HG02973 (cell line): Measurements from ENCODE around the gene ACSM3.
"Not testable (repeated sequence)": the region's sequence is repeated elsewhere in the genome, so short reads cannot be mapped to it uniquely, and the experiment has no call there.

Experiments
- ATAC-seq: cut with Tn5 transposase; IDR thresholded peaks from one replicate; pipeline ENCODE4 v1.9.1; 2021; ENCODE audit warnings: moderate library complexity; ENCODE audit not compliant: unreplicated experiment

The ACSM3 gene, protein sequence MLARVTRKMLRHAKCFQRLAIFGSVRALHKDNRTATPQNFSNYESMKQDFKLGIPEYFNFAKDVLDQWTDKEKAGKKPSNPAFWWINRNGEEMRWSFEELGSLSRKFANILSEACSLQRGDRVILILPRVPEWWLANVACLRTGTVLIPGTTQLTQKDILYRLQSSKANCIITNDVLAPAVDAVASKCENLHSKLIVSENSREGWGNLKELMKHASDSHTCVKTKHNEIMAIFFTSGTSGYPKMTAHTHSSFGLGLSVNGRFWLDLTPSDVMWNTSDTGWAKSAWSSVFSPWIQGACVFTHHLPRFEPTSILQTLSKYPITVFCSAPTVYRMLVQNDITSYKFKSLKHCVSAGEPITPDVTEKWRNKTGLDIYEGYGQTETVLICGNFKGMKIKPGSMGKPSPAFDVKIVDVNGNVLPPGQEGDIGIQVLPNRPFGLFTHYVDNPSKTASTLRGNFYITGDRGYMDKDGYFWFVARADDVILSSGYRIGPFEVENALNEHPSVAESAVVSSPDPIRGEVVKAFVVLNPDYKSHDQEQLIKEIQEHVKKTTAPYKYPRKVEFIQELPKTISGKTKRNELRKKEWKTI

DNA sequence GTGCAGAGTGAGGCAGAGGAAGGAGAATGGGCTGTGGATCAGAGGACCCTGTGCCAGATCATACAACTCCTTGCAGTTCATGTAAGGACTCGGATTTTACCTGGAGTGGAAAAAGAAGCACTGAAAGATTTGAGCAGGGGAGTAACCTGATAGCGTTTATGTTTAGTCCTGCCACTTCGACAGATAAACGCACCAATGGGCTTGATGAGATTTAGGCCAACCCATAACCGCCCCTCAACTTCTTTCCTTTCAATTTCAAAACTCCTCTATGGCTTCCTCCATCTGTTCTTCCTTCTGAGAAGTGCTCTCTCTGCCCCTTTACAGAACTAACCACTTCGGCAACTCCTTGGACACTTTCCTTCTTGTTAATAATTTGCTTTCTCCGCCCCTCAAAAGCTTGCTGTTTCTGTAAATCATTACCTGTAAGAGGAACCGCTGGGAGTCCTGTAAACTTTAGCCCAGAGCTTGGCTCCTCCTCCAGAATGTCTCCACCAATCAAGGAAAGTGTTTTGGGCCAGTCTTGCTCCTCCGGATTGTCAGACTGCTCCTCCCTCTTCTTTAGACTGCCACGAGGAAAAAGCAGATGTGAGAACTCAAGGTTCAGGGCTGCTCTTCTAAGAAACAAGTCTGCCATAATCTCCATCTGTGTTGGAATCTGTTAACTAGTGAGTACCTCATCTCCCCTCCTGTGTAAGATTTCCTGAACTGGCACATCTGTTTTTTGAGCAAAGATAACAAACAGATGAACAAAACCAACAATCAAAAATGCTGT lies at the start of gene ACSM3:
Gene ACSM3 (plus strand): TSS at position 554 of the 772 bp plus-strand sequence. CDS start 6,021 bp downstream, outside the sequence.
- ATAC-seq, result peak; percentile 98

DNA sequence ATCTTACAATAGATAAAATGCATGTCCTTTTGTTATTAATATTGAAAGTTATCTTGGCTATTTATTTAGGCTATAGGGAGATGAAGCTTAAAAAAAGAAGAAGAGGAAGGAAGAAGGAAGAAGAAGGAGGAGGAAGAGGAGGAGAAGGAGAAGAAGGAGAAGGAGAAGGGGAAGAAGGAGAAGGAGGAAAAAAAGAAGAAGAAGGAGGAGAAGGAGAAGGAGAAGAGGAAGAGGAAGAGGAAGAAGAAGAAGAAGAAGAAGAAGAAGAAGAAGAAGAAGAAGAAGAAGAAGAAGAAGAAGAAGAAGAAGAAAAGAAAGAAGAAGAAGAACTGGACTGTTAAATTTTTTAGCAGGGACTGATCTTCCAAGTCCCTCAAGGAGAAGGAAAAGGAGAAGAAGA lies 46.1 kb upstream of the ACSM3 start:
- not testable (repeated sequence) for ATAC-seq

DNA sequence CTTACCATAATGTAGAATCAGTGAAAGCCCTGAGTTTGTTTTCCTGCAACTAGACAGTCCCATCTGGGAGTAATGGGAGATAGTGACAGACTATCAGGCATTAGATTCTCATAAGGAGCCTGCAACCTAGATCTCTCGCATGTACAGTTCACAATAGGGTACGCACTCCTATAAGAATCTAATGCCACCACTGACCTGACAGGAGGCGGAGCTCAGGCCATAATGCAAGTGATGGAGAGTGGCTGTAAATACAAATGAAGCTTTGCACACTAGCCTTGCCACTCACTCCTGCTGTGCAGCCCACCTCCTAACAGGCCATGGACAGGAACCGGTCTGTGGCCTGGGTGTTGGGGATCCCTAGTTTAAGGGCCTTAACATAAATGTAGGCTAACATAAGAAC lies 43.6 kb upstream of the ACSM3 start:
- ATAC-seq, result no peak

DNA sequence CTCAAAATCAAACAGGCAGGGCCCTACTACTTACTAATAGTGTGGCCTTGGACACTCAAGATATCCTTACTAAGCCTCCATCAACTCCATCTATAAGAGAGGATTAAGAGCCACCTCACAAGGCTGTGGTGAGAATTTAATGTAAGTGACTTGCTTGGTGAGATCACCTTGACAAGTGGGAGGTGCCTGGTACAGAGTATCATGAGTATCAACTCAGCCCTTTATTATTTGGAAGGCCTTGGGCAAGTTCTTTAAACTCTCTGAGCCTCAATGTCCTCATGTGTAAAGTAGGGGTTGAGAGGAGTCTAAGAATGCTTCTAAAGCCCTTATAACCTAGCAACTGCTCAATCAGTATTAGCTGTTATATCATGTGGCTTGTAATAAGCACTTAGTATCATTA lies 37.2 kb upstream of the ACSM3 start:
- no peak for ATAC-seq

DNA sequence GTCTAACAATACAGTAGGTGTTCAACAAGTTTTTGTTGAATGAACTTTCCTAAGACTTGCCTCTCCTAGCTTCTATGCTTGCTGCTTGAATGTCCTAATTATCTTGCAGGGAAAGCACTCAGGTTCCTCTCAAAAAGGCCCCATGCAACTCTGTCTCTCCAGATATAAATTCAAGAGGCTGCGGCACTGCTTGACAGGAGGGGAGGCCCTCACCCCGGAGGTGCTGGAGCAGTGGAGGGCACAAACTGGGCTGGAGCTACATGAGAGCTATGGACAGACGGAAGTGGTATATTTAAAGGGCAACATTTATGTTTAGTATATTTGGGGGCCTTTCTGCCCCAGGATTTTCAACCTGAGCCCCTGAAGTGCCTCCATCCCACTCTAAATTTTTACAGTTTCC lies 36.6 kb upstream of the ACSM3 start:
- no peak for ATAC-seq

DNA sequence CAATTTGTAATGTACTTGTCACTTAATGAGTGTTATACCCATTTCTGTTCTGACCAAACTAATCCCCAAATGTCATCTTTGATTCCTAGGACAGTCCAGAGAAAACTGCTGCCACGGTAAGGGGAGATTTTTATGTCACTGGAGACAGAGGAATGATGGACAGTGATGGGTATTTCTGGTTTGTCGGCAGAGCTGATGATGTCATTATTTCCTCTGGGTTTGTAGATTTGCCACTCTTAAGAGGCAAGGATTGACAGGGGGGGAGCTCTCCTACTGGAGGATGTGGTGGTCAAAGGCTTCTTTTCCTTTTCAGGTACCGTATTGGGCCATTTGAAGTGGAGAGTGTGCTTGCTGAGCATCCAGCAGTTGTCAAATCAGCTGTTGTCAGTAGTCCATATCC lies 34.7 kb upstream of the ACSM3 start:
- ATAC-seq, result no peak

DNA sequence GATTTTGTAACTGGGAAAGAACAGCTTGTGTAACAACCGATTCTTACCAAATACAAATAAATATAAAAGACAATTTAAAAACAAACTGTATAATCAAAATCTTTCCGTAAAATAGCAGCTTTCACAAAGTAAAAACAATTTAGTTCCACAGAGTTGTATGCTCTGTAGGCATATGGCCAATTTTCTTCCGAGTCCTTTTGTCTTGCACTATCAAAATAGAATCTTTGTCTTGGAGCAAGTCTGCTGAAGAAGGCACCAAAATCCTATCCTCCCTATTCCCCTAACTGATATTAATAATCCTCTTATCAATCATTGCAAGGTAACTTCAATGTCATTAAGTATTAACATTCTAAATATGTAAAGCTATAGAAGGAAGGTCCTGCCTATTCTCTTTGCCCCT lies 29.8 kb upstream of the ACSM3 start:
- ATAC-seq, result no peak

DNA sequence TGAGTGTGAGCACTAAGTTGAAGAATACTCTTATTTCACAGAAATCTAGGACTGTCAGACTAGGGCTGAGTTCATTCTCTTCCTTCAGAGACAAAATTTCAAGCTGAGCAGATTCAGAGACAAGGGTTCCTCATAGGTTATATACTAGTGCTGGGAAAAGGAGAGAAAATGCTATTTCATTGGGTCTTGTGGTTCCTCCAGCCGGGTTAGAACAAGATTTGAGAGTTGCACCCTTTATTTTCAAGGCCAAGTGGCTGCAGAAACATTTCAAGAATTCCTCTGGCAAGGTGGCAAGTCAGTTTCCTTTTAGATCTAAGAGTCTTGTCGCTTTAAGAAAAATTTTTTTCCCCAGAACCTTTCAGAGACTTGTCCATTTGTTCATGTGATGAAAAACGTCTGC lies 29.0 kb upstream of the ACSM3 start:
- no peak for ATAC-seq

DNA sequence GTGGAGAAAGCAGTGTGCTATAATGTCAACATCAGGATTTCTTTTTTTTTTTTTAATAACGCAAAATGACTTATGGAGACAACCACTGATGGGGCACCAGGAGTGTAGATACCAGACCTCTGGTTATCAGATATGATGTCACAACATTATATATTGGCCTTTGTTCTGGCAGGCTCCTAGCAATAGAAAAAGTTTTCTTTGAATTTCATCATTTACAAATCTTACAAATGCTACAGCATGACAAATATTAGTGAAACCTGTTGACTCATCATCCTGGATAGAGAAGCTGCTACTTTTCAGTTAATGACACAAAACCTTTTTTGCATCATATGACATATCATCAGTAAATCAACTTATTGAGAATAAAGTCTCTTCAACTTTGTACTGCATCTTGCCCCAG lies 28.3 kb upstream of the ACSM3 start:
- no peak for ATAC-seq

DNA sequence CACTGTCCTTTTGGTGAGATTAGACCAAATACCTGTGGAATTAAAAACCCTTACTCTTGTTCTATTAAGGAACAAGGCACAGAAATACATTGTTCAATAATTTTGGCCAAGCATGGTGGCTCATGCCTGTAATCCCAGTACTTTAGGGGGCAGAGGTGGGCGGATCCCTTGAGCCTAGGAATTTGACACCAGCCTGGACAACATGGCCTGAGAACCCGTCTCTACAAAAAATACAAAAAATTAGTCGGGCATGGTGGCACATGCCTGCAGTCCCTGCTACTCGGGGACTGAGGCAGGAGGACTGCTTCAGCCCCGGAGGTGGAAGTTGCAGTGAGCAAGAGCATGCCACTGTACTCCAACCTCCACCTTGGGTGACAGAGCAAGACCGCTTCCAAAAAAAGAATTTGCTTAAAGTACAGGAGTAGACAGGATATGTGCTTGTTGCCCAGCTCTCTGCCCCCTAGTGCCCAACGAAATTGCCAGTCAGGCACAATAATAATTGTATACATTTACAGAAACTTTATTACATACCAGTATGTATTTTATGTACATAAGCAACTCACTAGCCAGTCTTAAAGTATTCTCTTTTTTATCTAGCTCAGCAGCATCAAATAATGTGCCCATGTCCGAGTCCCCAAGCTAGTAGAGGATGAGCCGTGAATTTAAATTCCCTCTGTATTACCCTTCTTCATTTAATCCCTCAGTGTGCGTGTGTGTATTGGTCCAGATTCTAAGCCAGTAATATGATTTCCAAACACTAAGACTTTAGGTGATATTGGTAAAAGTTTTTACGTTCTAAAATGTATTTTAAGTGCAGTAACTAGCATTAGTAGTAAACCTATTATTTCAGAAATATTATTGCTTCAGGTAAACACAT lies 23.6 kb upstream of the ACSM3 start:
- ATAC-seq, result no peak

DNA sequence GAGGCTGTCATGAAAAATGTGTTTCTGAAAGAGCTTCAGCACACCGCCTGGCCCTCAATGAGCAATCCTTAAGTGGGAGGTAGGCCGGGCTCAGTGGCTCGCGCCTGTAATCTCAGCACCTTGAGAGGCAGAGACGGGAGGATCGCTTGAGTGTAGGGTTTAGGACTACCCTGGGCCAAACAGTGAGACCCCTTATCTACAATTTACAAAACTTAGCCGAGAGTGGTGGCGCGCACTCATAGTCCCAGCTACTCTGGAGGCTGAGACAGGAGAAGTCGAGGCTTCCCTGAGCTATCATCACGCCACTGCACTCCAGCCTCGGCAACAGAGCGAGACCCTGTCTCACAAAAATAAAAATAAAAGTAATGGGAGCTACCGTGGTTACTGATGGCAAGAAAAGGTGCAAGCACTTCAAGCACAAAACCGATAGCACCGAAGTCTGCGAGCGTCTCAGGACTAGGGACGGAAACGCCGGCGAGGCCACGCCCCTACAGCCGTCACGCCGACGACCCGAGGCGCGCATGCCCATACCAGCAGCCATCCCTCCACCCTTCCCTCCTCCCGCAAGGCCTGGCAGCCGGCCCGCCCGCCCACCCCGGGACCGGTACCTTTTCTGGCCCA lies 22.8 kb upstream of the ACSM3 start:
- peak; percentile 67 for ATAC-seq

DNA sequence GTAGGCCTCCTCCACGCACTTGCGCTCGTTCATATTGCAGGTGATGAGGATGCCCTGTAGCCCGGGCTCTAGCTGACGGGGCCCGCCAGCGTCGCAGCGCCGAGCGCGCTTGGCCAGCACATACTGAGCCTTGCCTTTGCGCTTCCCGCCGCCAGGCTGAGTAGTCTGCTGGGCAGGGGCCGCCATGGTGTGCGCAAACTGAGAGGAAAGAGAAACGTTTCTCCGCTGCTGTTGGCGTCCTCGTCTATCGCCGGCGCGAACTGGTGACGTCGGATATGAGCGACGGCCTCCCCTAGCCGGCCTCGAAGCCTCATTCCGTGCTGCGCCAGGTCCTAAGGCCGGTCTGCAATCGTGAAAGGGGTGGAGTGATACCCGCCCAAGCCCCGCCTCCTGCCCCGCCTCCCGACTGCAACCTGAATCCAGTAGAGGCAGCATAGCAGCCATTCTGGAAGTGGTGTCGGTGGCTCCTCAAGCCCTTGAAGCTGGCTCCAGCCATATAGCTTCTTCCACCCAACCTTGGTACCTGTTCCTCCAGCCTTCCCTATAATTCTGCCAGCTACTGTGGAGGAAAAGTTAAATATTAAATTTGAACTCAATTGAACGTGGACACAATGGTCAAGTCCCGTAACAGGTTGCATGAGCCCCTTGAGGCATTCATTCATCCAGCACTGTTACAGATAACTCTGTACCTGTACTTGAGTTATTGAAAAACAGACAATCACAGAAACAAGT lies 22.1 kb upstream of the ACSM3 start, which contains the start of gene THUMPD1:
Gene THUMPD1 (minus strand): TSS at position 265 of the 732 bp plus-strand sequence. CDS start 79 bp downstream, at position 186.
- peak; percentile 88 for ATAC-seq

DNA sequence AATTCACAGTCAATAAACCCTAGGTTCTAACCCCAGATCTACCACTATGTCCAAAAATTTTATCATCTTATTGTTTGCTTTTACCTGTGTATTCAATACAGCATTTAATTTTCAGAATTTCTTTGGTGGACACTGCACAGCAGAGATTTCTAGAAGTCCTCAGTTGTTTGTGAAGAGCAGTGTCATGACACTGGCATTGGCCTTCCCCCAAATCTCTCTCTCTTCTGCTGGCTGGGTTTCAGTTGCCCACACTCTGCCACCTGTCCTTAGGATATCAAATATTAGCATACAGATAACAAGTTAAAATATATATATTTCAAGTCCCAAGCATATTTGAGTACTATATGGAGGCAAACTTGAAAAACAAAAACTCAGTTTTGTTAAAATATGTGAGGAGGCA lies 20.2 kb upstream of the ACSM3 start:
- no peak for ATAC-seq

DNA sequence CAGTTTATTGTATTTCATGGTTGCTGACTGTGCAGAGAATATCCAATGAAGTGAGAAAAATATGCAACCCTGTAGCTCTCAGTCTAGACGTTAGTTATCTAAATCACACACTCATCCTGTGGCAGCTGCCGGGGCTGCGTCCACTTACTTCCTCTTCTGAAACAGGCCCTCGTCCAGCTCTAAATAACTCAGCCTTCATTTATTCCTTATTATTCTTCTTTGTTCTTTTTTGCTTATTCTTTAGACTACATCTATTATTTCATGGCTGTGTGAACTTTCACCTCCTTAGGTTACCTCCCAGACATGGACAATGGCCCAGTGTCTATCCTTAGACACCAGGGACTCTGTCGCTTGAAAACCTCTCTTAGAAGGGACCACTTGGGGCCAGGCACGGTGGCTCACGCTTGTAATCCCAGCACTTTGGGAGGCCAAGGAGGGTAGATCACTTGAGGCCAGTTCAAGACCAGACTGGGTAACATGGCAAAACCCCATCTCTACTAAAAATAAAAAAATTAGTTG lies 18.8 kb upstream of the ACSM3 start:
- no peak for ATAC-seq

DNA sequence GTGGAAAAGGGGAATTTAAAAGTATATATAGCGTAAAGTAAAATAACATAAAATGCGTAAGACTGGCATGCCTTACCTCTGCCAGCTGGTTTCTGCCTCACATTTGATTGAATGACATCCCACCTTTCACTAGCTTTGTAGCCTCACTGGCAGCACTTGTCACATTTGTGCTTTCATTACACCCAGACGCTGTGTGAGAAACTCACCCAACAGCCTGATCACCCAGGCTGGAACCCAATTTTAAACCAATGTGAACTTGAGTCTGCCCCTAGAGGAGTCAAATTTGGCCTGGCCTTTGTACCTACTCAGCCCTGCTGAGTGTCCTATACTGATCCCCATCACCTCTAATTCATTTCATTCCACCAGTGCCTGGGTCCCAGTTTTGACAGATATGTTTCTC lies 17.4 kb upstream of the ACSM3 start:
- ATAC-seq, result no peak

DNA sequence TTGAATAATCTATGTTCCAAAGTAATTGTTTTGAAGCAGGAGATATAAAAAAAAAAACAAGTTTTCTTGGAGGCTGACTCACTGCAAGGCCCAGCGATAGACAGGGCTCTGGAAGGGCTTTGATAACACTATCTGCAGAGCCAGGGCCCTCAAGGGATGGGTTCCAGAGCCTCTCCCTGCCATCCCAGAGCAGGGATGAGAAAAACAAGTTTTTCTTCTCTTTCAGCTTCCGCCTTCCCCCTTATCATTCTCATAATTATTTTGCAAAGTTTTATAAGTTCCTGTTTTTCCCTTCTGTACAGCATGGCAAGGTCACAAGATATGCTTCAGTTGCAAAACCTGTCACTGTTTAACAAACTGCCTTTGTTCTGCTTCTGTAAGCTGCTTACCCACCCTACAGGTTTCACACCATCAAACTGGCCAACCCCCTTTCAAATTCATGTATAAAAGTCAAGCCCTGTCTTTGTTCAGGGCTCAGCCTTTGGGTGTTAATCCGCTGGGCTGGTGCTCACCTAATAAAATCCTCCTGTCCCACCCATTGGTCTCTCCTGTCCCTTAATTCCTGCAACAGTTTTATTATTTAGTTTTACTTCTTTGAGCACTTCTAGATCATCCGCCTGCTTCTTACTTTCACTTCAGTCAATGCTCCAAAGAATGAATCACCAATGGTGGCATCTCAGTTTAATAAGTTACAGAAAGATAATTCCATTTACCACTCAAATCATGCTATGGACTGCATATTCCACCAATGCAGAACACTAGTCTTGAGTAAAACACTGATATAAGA lies 16.6 kb upstream of the ACSM3 start:
- no peak for ATAC-seq

DNA sequence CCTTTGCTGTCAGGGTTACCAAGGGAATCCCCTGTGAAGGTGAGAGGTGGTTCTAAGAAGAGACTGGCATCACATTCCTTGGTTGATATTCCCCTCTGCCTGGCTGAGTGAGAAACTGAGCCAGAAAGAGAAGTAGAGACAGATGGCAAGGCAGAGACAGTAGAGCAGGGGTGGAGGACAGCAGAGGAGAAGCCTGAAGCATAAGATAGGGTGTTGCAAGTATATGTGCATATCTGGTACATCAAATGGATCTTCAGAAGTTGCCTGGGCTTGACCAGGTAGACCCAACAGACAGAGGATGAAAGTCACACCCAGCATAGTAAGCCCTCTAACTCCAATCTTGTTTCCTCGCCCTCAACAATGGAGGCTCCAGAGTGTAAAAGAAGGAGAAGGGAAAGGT lies 14.3 kb upstream of the ACSM3 start:
- no peak for ATAC-seq

DNA sequence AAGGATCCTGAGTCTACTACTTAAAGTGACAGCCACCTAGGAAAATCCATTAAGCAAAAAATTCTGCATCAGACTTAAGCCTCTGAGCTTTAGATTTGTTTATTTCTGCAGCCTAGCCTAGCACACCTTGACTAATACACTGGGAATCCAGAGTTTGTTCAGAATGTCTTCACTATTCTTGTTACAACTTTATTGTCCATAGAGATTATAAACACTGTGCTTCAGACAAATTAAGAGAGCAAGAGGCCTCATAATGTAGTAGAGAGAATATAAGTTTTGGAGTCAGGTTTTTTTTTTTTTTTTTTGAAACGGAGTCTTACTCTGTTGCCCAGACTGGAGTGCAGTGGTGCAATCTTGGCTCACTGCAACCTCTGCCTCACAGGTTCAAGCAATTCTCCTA lies 13.3 kb upstream of the ACSM3 start:
- ATAC-seq, result no peak

DNA sequence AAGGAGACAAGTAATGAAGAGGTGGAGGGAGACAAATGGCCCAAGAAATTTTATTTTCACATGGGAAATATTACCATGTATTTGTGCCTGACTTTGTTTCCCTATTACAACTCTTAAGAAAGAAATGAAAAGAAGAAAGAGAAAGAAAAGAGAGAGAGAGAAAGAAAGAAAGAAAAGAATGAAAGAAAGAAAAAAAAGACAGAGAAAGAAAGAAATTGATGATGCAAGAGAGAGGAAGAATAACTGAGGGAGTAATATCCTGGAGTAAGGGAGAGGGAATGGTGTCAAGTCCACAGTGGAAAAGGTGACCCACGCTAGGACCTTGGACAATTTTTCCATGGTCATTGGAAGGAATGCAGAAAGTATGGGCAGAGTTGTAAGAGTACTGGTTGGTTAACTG lies 10.1 kb upstream of the ACSM3 start:
- no peak for ATAC-seq
